Activated CD4-positive, alpha-beta T cell treated with anti-CD3 and anti-CD28 coated beads, Interleukin-2, amount 10 ng/mL, durations not matched to agents 7 days and 5 days (primary cell): Measurements from ENCODE around the gene CTDNEP1. TPM values are rescaled to one million over a fixed set of nuclear protein-coding genes. Genes with fewer than 3 reads are reported as not detected.

ENCODE experiments used
- CTCF ChIA-PET: fragments of 350-600 bp; sonication (Branson Sonifier 250); formaldehyde crosslinking; loops from one replicate; lab custom pipeline; 2021; ENCODE audit warnings: antibody characterized with exemption; lab: Charles Lee
- POLR2A ChIA-PET: fragments of 350-600 bp; sonication (Branson Sonifier 250); formaldehyde crosslinking; loops from one replicate; lab custom pipeline; 2021; ENCODE audit warnings: antibody characterized with exemption; lab: Charles Lee
- DNase-seq: peaks from one replicate; pipeline ENCODE4 v3.0.0-alpha.2; 2020
- H3K27ac Mint-ChIP-seq: one replicate; pipeline ENCODE4 v1.8.0; 2021; ENCODE audit warnings: mild to moderate bottlenecking, moderate library complexity, mixed read lengths
- H3K27me3 Mint-ChIP-seq: one replicate; pipeline ENCODE4 v1.8.0; 2021; ENCODE audit warnings: mixed read lengths
- H3K36me3 Mint-ChIP-seq: one replicate; pipeline ENCODE4 v1.8.0; 2021; ENCODE audit warnings: low read depth, mixed read lengths
- H3K4me1 Mint-ChIP-seq: one replicate; pipeline ENCODE4 v1.8.0; 2021; ENCODE audit warnings: mixed read lengths
- H3K4me3 Mint-ChIP-seq: one replicate; pipeline ENCODE4 v1.8.0; 2021; ENCODE audit warnings: mild to moderate bottlenecking, moderate library complexity, mixed read lengths
- H3K9me3 Mint-ChIP-seq: one replicate; pipeline ENCODE4 v1.8.0; 2021; ENCODE audit warnings: mixed read lengths
- total RNA-seq, 2 experiments: library from RNA; stranded (reverse); gene quantifications; one replicate each; pipeline ENCODE4 v1.2.3, GENCODE V29; 2021

CTDNEP1 gene
- total RNA-seq, 2 experiments from 2014 or later, result 168 to 183 TPM

- Mint-ChIP-seq H3K36me3 (no peaks in the 10 kb centered on the region), H3K27me3 (peaks cover 56% of the 10 kb centered on the region), H3K27ac (no peak overlapping the region), H3K4me1 (peaks cover 7% of the 10 kb centered on the region), H3K4me3 (no peak overlapping the region), H3K9me3 (no peaks in the 10 kb centered on the region)
- CTCF ChIA-PET, result interaction anchor here (1.4 kb wide), 1 partner anchor 69 kb away, joined by 3 read pairs; no protein-coding TSS in a partner anchor
- no peak for DNase-seq
- POLR2A ChIA-PET, result interaction anchor here (0.6 kb wide), 1 partner anchor 15 kb away, joined by 3 read pairs; no protein-coding TSS in a partner anchor
Observed at GRCh38 chr17:7289256-7290032, 37.9 kb upstream of the CTDNEP1 start.

GRCh38 chr17:7285679-7286078 is 34.1 kb upstream of the CTDNEP1 start:
- ChIA-PET POLR2A (no interaction called here), CTCF (interaction anchor here (0.7 to 3.4 kb wide), 5 partner anchors 11 to 49 kb away, joined by 3 to 26 read pairs (median 4); no protein-coding TSS in a partner anchor)
- H3K4me1 Mint-ChIP-seq, result peaks cover 11% of the 10 kb centered on the region
- no peaks in the 10 kb centered on the region for H3K9me3 Mint-ChIP-seq
- H3K27ac Mint-ChIP-seq, result no peak overlapping the region
- no peak for DNase-seq
- H3K4me3 Mint-ChIP-seq, result no peak overlapping the region
- no peaks in the 10 kb centered on the region for H3K36me3 Mint-ChIP-seq
- peaks cover 48% of the 10 kb centered on the region for H3K27me3 Mint-ChIP-seq

GRCh38 chr17:7284911-7285310 is 33.4 kb upstream of the CTDNEP1 start:
- H3K27me3 Mint-ChIP-seq, result peaks cover 45% of the 10 kb centered on the region
- POLR2A ChIA-PET, result no interaction called here
- H3K27ac Mint-ChIP-seq, result no peak overlapping the region
- DNase-seq, result no peak
- H3K36me3 Mint-ChIP-seq, result no peaks in the 10 kb centered on the region
- peaks cover 19% of the 10 kb centered on the region for H3K4me1 Mint-ChIP-seq
- no peaks in the 10 kb centered on the region for H3K9me3 Mint-ChIP-seq
- CTCF ChIA-PET, result interaction anchor here (1.1 to 3.4 kb wide), 3 partner anchors 11 to 21 kb away, joined by 3 to 26 read pairs (median 3); no protein-coding TSS in a partner anchor
- H3K4me3 Mint-ChIP-seq, result no peak overlapping the region

- H3K4me3 Mint-ChIP-seq, result no peak overlapping the region
Observed at GRCh38 chr17:7283471-7284216, 32.1 kb upstream of the CTDNEP1 start.

GRCh38 chr17:7282752-7283321 is 31.3 kb upstream of the CTDNEP1 start:
- H3K27ac Mint-ChIP-seq, result no peak overlapping the region
- DNase-seq, result no peak
- no peaks in the 10 kb centered on the region for H3K9me3 Mint-ChIP-seq
- peaks cover 19% of the 10 kb centered on the region for H3K4me1 Mint-ChIP-seq
- no peak overlapping the region for H3K4me3 Mint-ChIP-seq
- no peaks in the 10 kb centered on the region for H3K36me3 Mint-ChIP-seq
- CTCF ChIA-PET, result interaction anchor here (0.6 to 2.6 kb wide), 10 partner anchors 9 to 1297 kb away, joined by 3 to 20 read pairs (median 4); partner anchors contain the start of genes ACADVL, DLG4, TMEM102 and WRAP53
- peaks cover 39% of the 10 kb centered on the region for H3K27me3 Mint-ChIP-seq
- POLR2A ChIA-PET, result no interaction called here

More at GRCh38 chr17:7283471-7284216, 32.1 kb upstream of the CTDNEP1 start:
- ChIA-PET POLR2A (no interaction called here), CTCF (interaction anchor here (0.6 to 3.4 kb wide), 7 partner anchors 10 to 405 kb away, joined by 3 to 26 read pairs (median 4); partner anchors contain the start of genes ACADVL, DLG4 and WRAP53)
- DNase-seq, result no peak
- peaks cover 45% of the 10 kb centered on the region for H3K27me3 Mint-ChIP-seq
- H3K27ac Mint-ChIP-seq, result no peak overlapping the region
- peaks cover 19% of the 10 kb centered on the region for H3K4me1 Mint-ChIP-seq
- H3K9me3 Mint-ChIP-seq, result no peaks in the 10 kb centered on the region
- H3K36me3 Mint-ChIP-seq, result no peaks in the 10 kb centered on the region

GRCh38 chr17:7281953-7282751 is 30.6 kb upstream of the CTDNEP1 start:
- CTCF ChIA-PET, result interaction anchor here (0.6 to 2.6 kb wide), 10 partner anchors 9 to 1297 kb away, joined by 3 to 20 read pairs (median 4); partner anchors contain the start of genes ACADVL, DLG4 and TMEM102
- no peaks in the 10 kb centered on the region for H3K9me3 Mint-ChIP-seq
- peaks cover 19% of the 10 kb centered on the region for H3K4me1 Mint-ChIP-seq
- peak overlapping the region; percentile 52 for H3K4me3 Mint-ChIP-seq
- peaks cover 32% of the 10 kb centered on the region for H3K27me3 Mint-ChIP-seq
- no peak overlapping the region for H3K27ac Mint-ChIP-seq
- no peak for DNase-seq
- POLR2A ChIA-PET, result no interaction called here
- no peaks in the 10 kb centered on the region for H3K36me3 Mint-ChIP-seq

GRCh38 chr17:7281074-7281952 is 29.8 kb upstream of the CTDNEP1 start, which contains the start of gene SLC2A4:
Gene SLC2A4, plus strand, starts transcription at chr17:7281718. Its CDS starts 217 bp downstream, at chr17:7281935.
- peak; percentile 83 for DNase-seq
- Mint-ChIP-seq H3K27me3 (peaks cover 26% of the 10 kb centered on the region), H3K9me3 (no peaks in the 10 kb centered on the region), H3K4me1 (peaks cover 19% of the 10 kb centered on the region), H3K27ac (no peak within 1 kb of the TSS), H3K36me3 (no peaks in the 10 kb centered on the region), H3K4me3 (peak within 1 kb of the TSS; percentile 57)
- ChIA-PET POLR2A (no interaction called here), CTCF (interaction anchor here (0.7 to 2.6 kb wide), 6 partner anchors 11 to 36 kb away, joined by 3 to 20 read pairs (median 4); no protein-coding TSS in a partner anchor)

- H3K36me3 Mint-ChIP-seq, result no peaks in the 10 kb centered on the region
- peaks cover 19% of the 10 kb centered on the region for H3K4me1 Mint-ChIP-seq
- CTCF ChIA-PET, result interaction anchor here (1.8 to 2.6 kb wide), 2 partner anchors 13 to 16 kb away, joined by 4 to 20 read pairs; no protein-coding TSS in a partner anchor
- peak; percentile 86 for DNase-seq
- peaks cover 20% of the 10 kb centered on the region for H3K27me3 Mint-ChIP-seq
- POLR2A ChIA-PET, result no interaction called here
- H3K4me3 Mint-ChIP-seq, result peak overlapping the region; percentile 57
- no peaks in the 10 kb centered on the region for H3K9me3 Mint-ChIP-seq
- no peak overlapping the region for H3K27ac Mint-ChIP-seq
Observed at GRCh38 chr17:7280519-7281073, 29.1 kb upstream of the CTDNEP1 start.

- Mint-ChIP-seq H3K4me3 (no peak overlapping the region), H3K9me3 (no peaks in the 10 kb centered on the region), H3K4me1 (peaks cover 19% of the 10 kb centered on the region), H3K27ac (no peak overlapping the region), H3K27me3 (peaks cover 18% of the 10 kb centered on the region), H3K36me3 (no peaks in the 10 kb centered on the region)
- DNase-seq, result no peak
- POLR2A ChIA-PET, result no interaction called here
- CTCF ChIA-PET, result interaction anchor here (1.2 kb wide), 1 partner anchor 13 kb away, joined by 3 read pairs; no protein-coding TSS in a partner anchor
Observed at GRCh38 chr17:7279448-7279847, 27.9 kb upstream of the CTDNEP1 start.

- no peak for DNase-seq
- Mint-ChIP-seq H3K9me3 (no peaks in the 10 kb centered on the region), H3K4me1 (peaks cover 19% of the 10 kb centered on the region), H3K27me3 (peaks cover 38% of the 10 kb centered on the region), H3K36me3 (no peaks in the 10 kb centered on the region), H3K27ac (no peak overlapping the region), H3K4me3 (no peak overlapping the region)
- CTCF ChIA-PET, result interaction anchor here (0.6 to 1.3 kb wide), 3 partner anchors 10 to 147 kb away, joined by 3 to 4 read pairs (median 4); no protein-coding TSS in a partner anchor
- POLR2A ChIA-PET, result interaction anchor here (0.7 kb wide), 1 partner anchor 448 kb away, joined by 4 read pairs; no protein-coding TSS in a partner anchor
Observed at GRCh38 chr17:7266784-7267183, 15.2 kb upstream of the CTDNEP1 start.
